SU-DHL-6 (cell line): ENCODE measurements around the gene TANC2.

Experiments
- H2AFZ ChIP-seq: fragments of 200-600 bp; sonication (generic); 2 replicates; pipeline ENCODE4 v1.6.1; 2014; ENCODE audit warnings: low read depth, mild to moderate bottlenecking, moderate library complexity, mixed read lengths, antibody characterized with exemption, low read length; ENCODE audit not compliant: severe bottlenecking
- H3F3A ChIP-seq: fragments of 200-600 bp; shearing (Covaris generic); 2 replicates; pipeline ENCODE4 v1.6.0; 2016; ENCODE audit warnings: antibody characterized with exemption, mild to moderate bottlenecking; ENCODE audit not compliant: insufficient read depth
- H3K27ac ChIP-seq: fragments of 200-600 bp; sonication (generic); 2 replicates; pipeline ENCODE4 v1.5.1; 2016; ENCODE audit warnings: low read depth, mild to moderate bottlenecking, low read length, moderate library complexity, mixed read lengths
- H3K27me3 ChIP-seq: fragments of 200-600 bp; sonication (generic), shearing (Covaris generic); 2 replicates; pipeline ENCODE4 v1.6.0; 2014; ENCODE audit warnings: mild to moderate bottlenecking, low read length
- H3K36me3 ChIP-seq: fragments of 200-600 bp; sonication (generic); 2 replicates; pipeline ENCODE4 v1.6.1; 2014; ENCODE audit warnings: mild to moderate bottlenecking, low read length, mixed read lengths
- H3K4me2 ChIP-seq: fragments of 300-600, 200-600 bp; shearing (Covaris generic), sonication (generic); 2 replicates; pipeline ENCODE4 v1.6.0; 2014; ENCODE audit warnings: low read length, low read depth, mild to moderate bottlenecking; ENCODE audit not compliant: poor library complexity, severe bottlenecking
- H3K4me3 ChIP-seq: fragments of 200-600 bp; sonication (generic); 2 replicates; pipeline ENCODE4 v1.5.1; 2014; ENCODE audit warnings: antibody characterized with exemption, low read length, mild to moderate bottlenecking, mixed read lengths; ENCODE audit not compliant: insufficient read depth, poor library complexity, severe bottlenecking
- H3K79me2 ChIP-seq: fragments of 200-600 bp; sonication (generic); 2 replicates; pipeline ENCODE4 v1.6.1; 2014; ENCODE audit warnings: mild to moderate bottlenecking, low read length, moderate library complexity; ENCODE audit not compliant: insufficient read depth
- H3K9ac ChIP-seq: fragments of 200-600 bp; sonication (generic); 2 replicates; pipeline ENCODE4 v1.7.0; 2014; ENCODE audit warnings: mild to moderate bottlenecking, low read length
- H3K9me2 ChIP-seq: fragments of 200-600 bp; sonication (generic); replicated peaks from 2 replicates; pipeline ENCODE4 v1.6.1; 2014; ENCODE audit warnings: low read length; ENCODE audit not compliant: insufficient read depth
- H3K9me3 ChIP-seq: fragments of 200-600 bp; sonication (generic); 2 replicates; pipeline ENCODE4 v1.6.1; 2014; ENCODE audit warnings: low read length, mixed read lengths; ENCODE audit not compliant: insufficient read depth
- H4K20me1 ChIP-seq: fragments of 200-600 bp; sonication (generic); 2 replicates; pipeline ENCODE4 v1.6.1; 2014; ENCODE audit warnings: low read depth, mild to moderate bottlenecking, antibody characterized with exemption, low read length, moderate library complexity, mixed read lengths
- EZH2phosphoT487 ChIP-seq: fragments of 200-600 bp; sonication (generic), shearing (Covaris generic); conservative IDR thresholded peaks from 2 replicates; pipeline ENCODE4 v1.6.1; 2018; ENCODE audit warnings: mild to moderate bottlenecking, antibody characterized with exemption, low read length, moderate library complexity, mixed read lengths
- TF ChIP-seq, protein P1 (sequence below): fragments of 200-600 bp; sonication (generic); IDR thresholded peaks from one replicate; pipeline ENCODE4 v1.5.1; 2017; ENCODE audit warnings: antibody characterized with exemption, mild to moderate bottlenecking, low read length, moderate library complexity; ENCODE audit not compliant: insufficient read depth, poor library complexity, severe bottlenecking

TANC2 gene

DNA sequence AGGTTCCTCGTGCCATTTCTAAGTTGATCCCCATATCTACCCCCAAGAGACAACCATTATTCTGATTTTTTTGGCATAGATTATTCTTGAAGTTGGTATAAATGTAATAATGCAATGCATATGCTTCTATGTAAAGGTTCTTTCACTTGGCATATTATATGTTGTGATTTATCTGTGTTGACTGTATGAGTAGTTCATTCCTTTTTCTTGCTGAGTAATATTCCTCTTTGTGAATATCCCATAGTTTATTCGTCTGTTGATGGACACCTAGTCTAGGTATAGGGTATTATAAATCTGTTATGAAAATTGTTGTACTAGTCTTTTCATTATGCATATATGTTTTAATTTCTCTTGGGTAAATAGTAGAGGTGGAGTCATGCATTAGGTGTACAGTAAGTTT, 36.6 kb downstream of the TANC2 start:
- Histone ChIP-seq H3F3A (no peaks in the 10 kb centered on the region), H3K79me2 (no peaks in the 10 kb centered on the region), H2AFZ (no peak overlapping the region), H3K4me2 (no peak overlapping the region), H3K9me2 (no peaks in the 10 kb centered on the region), H3K9ac (no peak overlapping the region), H3K27me3 (no peaks in the 10 kb centered on the region), H4K20me1 (no peaks in the 10 kb centered on the region; the same call in 1 of the 2 replicates), H3K4me3 (no peak overlapping the region), H3K9me3 (no peaks in the 10 kb centered on the region), H3K27ac (no peak overlapping the region), H3K36me3 (no peaks in the 10 kb centered on the region)
- TF ChIP-seq, protein P1, sequence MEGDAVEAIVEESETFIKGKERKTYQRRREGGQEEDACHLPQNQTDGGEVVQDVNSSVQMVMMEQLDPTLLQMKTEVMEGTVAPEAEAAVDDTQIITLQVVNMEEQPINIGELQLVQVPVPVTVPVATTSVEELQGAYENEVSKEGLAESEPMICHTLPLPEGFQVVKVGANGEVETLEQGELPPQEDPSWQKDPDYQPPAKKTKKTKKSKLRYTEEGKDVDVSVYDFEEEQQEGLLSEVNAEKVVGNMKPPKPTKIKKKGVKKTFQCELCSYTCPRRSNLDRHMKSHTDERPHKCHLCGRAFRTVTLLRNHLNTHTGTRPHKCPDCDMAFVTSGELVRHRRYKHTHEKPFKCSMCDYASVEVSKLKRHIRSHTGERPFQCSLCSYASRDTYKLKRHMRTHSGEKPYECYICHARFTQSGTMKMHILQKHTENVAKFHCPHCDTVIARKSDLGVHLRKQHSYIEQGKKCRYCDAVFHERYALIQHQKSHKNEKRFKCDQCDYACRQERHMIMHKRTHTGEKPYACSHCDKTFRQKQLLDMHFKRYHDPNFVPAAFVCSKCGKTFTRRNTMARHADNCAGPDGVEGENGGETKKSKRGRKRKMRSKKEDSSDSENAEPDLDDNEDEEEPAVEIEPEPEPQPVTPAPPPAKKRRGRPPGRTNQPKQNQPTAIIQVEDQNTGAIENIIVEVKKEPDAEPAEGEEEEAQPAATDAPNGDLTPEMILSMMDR = no peak
- no peak for TF ChIP-seq EZH2phosphoT487

DNA sequence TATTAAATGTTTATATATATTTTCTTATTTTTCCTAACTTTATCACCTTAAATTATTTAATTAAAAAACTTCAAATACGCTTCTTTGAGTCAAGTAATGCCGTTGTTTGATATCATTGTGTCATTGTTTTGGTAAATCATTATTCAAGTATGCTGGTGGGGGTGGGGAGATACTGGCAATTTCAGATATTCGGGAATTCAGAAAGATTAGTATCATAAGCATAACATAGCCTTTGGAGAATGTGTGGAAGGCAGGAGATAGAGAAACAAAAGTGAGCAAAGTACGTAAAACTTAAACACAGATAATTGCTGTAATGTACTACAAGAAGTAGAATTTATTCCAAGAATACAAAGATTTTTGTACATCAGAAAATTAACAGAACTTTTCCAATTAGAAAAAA, 49.8 kb downstream of the TANC2 start:
- Histone ChIP-seq H3K4me2 (no peak overlapping the region), H3K36me3 (no peaks in the 10 kb centered on the region), H3K9ac (no peak overlapping the region), H2AFZ (no peak overlapping the region), H3K79me2 (no peaks in the 10 kb centered on the region), H3K9me2 (no peaks in the 10 kb centered on the region), H3K27me3 (no peaks in the 10 kb centered on the region), H3K4me3 (no peak overlapping the region), H3K27ac (no peak overlapping the region), H4K20me1 (no peaks in the 10 kb centered on the region; the same call in 1 of the 2 replicates), H3F3A (no peaks in the 10 kb centered on the region), H3K9me3 (no peaks in the 10 kb centered on the region)
- no peak for TF ChIP-seq EZH2phosphoT487
- TF ChIP-seq, protein P1 = no peak
